ENCODE measurements around the gene CACNA2D3. TPM values are rescaled to one million over a fixed set of nuclear protein-coding genes. Genes with fewer than 3 reads are reported as not detected.

The CACNA2D3 gene
- total and polyA plus RNA-seq, 12 donors: 0.51 to 43.5 (median 19.3) TPM

GRCh38 chr3:54863366-54863765 lies 741.0 kb downstream of the CACNA2D3 start:
- peak overlapping the region in 2 of 10 donors; percentile 1 to 38 for H3K27ac ChIP-seq
- 58 to 60% methylated on average over 8 of the region's 8 CpGs for WGBS, 2 donors
- intact Hi-C loops (cut with DNase I): loop anchor here in 1 of 10 donors (10.0 kb wide), 2 partner anchors 151 to 621 kb away; partner anchors contain the start of gene WNT5A

GRCh38 chr3:54863786-54864185 lies 741.4 kb downstream of the CACNA2D3 start:
- ATAC-seq (no peak), DNase-seq (no peak)
- H3K27me3 ChIP-seq: no peaks in the 10 kb centered on the region
- no peaks in the 10 kb centered on the region for H3K36me3 ChIP-seq
- intact Hi-C loops (cut with DNase I): loop anchor here in 1 of 10 donors (10.0 kb wide), 2 partner anchors 151 to 621 kb away; partner anchors contain the start of gene WNT5A
- H3K4me3 ChIP-seq: no peak overlapping the region
- TF ChIP-seq CTCF (IDR thresholded peaks at IDR 0.05): no peak
- peaks cover 0 to 30% (median 8%) of the 10 kb centered on the region in 9 donors for H3K4me1 ChIP-seq
- WGBS, 2 donors: 74 to 85% methylated on average over 4 of the region's 4 CpGs
- H3K27ac ChIP-seq: no peak overlapping the region
- H3K9me3 ChIP-seq: no peaks in the 10 kb centered on the region

More at GRCh38 chr3:54863366-54863765, 741.0 kb downstream of the CACNA2D3 start:
- peak in 3 of 8 donors; percentile 22 to 46 (median 35) for ATAC-seq
- no peaks in the 10 kb centered on the region for H3K27me3 ChIP-seq
- DNase-seq: no peak
- H3K4me1 ChIP-seq: peaks cover 0 to 33% (median 8%) of the 10 kb centered on the region in 9 donors
- H3K36me3 ChIP-seq: no peaks in the 10 kb centered on the region
- no peak for TF ChIP-seq CTCF (IDR thresholded peaks at IDR 0.05)
- H3K9me3 ChIP-seq: no peaks in the 10 kb centered on the region
- H3K4me3 ChIP-seq: no peak overlapping the region

GRCh38 chr3:54865316-54865715 lies 743.0 kb downstream of the CACNA2D3 start:
- ATAC-seq (no peak), DNase-seq (no peak)
- intact Hi-C loops (cut with DNase I): loop anchor here in 2 of 10 donors (5.0 to 10.0 kb wide), 3 partner anchors 149 to 619 kb away; partner anchors contain the start of gene WNT5A (in 1 of the 2)
- no peaks in the 10 kb centered on the region for H3K36me3 ChIP-seq
- H3K9me3 ChIP-seq: no peaks in the 10 kb centered on the region
- H3K27me3 ChIP-seq: no peaks in the 10 kb centered on the region
- peaks cover 0 to 17% (median 4%) of the 10 kb centered on the region in 9 donors for H3K4me1 ChIP-seq
- no peak for TF ChIP-seq CTCF (IDR thresholded peaks at IDR 0.05)
- 69 to 74% methylated on average over 4 of the region's 4 CpGs for WGBS, 2 donors
- H3K4me3 ChIP-seq: no peak overlapping the region
- no peak overlapping the region for H3K27ac ChIP-seq

- Histone ChIP-seq H3K36me3 (no peaks in the 10 kb centered on the region), H3K27ac (no peak overlapping the region), H3K27me3 (no peaks in the 10 kb centered on the region), H3K4me1 (peaks cover 0 to 8% (median 1%) of the 10 kb centered on the region in 9 donors), H3K9me3 (no peaks in the 10 kb centered on the region), H3K4me3 (no peak overlapping the region)
- no peak for TF ChIP-seq CTCF (IDR thresholded peaks at IDR 0.05)
- WGBS, 2 donors: 76 to 89% methylated on average over 4 of the region's 4 CpGs
- intact Hi-C loops (cut with DNase I): loop anchor here in 2 of 10 donors (5.0 to 10.0 kb wide), 3 partner anchors 149 to 619 kb away; partner anchors contain the start of gene WNT5A (in 1 of the 2)
- ATAC-seq: no peak
- no peak for DNase-seq
These were observed 743.9 kb downstream of the CACNA2D3 start for GRCh38 chr3:54866251-54866650.
